ENCODE data around the gene B4GALNT2.

Gene B4GALNT2

DNA sequence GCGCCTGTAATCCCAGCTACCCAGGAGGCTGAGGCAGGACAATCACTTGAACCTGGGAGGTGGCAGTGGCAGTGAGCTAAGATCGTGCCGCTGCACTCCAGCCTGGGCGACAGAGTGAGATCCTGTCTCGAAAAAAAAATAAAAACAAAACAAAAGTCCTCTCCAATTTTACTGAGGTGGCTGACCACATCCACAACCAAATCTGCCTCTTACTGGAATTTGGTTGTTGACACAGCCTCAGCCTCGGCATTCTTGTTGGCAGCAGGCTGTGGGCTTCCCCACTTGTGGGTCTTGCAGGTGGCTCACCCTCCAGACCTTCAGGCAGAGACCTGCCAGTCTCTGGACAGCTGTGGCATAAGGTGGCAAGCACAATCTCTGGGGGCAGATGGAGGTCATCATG lies 15.6 kb downstream of the B4GALNT2 start:
- no peak for DNase-seq (ENCODE audit: low spot score)
- in situ Hi-C loops (cut with MboI; ENCODE audit: low pct_unique_long_range_greater_than_20kb, low sequenced_read_pairs, unreplicated experiment) = no loop called here
- TF ChIP-seq, protein P1, sequence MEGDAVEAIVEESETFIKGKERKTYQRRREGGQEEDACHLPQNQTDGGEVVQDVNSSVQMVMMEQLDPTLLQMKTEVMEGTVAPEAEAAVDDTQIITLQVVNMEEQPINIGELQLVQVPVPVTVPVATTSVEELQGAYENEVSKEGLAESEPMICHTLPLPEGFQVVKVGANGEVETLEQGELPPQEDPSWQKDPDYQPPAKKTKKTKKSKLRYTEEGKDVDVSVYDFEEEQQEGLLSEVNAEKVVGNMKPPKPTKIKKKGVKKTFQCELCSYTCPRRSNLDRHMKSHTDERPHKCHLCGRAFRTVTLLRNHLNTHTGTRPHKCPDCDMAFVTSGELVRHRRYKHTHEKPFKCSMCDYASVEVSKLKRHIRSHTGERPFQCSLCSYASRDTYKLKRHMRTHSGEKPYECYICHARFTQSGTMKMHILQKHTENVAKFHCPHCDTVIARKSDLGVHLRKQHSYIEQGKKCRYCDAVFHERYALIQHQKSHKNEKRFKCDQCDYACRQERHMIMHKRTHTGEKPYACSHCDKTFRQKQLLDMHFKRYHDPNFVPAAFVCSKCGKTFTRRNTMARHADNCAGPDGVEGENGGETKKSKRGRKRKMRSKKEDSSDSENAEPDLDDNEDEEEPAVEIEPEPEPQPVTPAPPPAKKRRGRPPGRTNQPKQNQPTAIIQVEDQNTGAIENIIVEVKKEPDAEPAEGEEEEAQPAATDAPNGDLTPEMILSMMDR (IDR thresholded peaks at IDR 0.05; ENCODE audit: extremely low read depth, insufficient read depth, missing control alignments) = no peak

DNA sequence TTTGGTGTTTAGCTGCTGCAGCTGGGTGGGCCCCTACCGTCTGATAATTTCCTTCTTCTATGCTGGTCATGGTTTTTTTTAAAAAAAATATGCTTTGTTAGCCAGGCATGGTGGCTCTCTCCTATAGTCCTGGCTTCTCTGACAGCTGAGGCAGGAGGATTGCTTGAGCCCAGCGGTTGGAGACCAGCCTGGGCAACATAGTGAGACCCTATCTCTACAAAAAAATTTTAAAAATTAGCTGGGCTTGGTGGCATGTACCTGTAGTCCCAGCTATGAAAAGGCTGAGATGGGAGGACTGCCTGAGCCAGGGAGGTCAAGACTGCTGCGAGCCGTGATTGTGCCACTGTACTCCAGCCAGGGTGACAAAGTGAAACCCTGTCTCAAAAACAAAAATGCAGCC lies 19.4 kb downstream of the B4GALNT2 start:
- in situ Hi-C loops (cut with MboI; ENCODE audit: low pct_unique_long_range_greater_than_20kb, low sequenced_read_pairs, unreplicated experiment) = no loop called here
- TF ChIP-seq, protein P1 (IDR thresholded peaks at IDR 0.05; ENCODE audit: extremely low read depth, insufficient read depth, missing control alignments) = no peak

DNA sequence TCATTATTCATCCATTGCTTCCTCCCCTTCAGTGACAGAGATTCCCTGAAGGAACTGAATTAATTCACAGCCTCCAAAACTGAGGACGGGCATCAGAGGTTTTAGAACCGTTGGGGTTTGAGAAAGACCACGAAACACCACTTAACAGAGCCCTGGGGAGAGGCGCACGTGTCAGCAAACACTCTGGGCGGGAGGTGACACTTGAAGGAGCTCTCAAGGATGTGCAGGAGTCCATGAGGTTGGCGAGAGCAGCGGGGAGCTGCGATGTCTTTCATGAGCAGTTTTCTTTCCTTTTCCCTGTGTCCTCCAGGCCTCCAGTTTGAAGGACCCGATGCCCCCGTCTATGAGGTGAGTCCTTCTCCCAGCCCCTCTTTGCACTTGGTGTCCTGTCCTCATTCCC lies 23.7 kb downstream of the B4GALNT2 start:
- in situ Hi-C loops (cut with MboI; ENCODE audit: low pct_unique_long_range_greater_than_20kb, low sequenced_read_pairs, unreplicated experiment) = no loop called here
- TF ChIP-seq, protein P1 (IDR thresholded peaks at IDR 0.05; ENCODE audit: extremely low read depth, insufficient read depth, missing control alignments) = no peak
- DNase-seq (ENCODE audit: low spot score) = no peak

More for the DNA sequence above, 19.4 kb downstream of the B4GALNT2 start:
- no peak for DNase-seq (ENCODE audit: low spot score)

DNA sequence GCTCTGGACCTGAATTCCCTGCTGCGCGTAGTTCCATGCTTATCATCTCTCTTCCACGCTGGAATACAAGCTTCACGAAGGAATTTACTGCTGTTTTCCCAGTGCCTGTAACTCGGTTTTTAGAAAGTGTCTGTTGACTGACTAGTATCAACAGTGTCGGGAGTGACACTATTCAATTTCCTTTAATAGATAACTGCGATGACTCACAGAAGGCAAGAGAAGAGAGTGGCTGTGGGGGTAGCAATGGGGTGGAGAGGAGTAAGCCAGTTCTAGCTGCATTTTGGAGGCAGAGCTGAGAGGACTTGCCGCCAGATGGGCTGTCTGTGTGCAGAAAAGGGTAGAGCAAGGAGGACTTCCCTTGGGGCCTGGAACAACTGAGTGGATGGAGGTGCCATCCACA lies 25.2 kb downstream of the B4GALNT2 start:
- in situ Hi-C loops (cut with MboI; ENCODE audit: low pct_unique_long_range_greater_than_20kb, low sequenced_read_pairs, unreplicated experiment) = no loop called here
- no peak for DNase-seq (ENCODE audit: low spot score)
- TF ChIP-seq, protein P1 (IDR thresholded peaks at IDR 0.05; ENCODE audit: extremely low read depth, insufficient read depth, missing control alignments) = no peak

DNA sequence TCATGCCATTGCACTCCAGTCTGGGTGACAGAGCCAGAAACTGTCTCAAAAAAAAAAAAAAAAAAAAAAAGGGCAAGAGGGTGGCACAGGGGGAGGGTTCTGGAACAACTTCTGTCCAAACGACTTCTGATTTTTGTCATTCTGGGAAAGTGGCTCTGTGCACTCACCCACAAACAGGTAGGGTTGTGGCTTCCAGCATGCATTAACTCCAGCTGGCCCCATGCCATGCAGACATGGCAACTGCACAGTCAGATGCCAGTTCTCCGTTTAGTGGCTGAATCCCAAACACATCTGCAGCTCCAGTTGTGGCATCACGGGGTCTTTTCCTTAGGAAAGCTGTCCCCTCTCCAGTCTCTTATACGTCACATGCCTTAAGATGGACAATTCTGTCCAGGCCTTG lies 30.3 kb downstream of the B4GALNT2 start:
- peak; percentile 2 for DNase-seq (ENCODE audit: low spot score)
- in situ Hi-C loops (cut with MboI; ENCODE audit: low pct_unique_long_range_greater_than_20kb, low sequenced_read_pairs, unreplicated experiment) = no loop called here
- TF ChIP-seq, protein P1 (IDR thresholded peaks at IDR 0.05; ENCODE audit: extremely low read depth, insufficient read depth, missing control alignments) = no peak

DNA sequence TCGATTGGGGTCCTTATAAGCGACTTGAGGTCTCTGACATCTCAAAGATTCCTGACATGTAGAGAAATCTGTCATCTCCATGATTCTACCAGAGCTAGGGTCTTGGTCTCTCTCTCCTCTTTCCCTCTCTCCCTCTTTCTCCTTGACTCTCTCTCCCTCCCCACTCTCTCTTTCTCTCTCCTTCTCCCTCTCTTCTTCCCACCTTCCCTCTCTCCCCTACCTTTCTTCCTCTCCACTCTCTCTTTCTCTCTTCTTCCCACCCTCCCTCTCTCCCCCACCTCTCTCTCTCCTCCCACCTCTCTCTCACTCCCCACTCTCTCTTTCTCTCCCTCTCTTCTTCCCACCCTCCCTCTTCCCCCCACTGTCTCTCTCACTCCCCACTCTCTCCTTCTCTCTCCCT lies 32.6 kb downstream of the B4GALNT2 start:
- TF ChIP-seq, protein P1 (IDR thresholded peaks at IDR 0.05; ENCODE audit: extremely low read depth, insufficient read depth, missing control alignments) = no peak
- in situ Hi-C loops (cut with MboI; ENCODE audit: low pct_unique_long_range_greater_than_20kb, low sequenced_read_pairs, unreplicated experiment) = no loop called here
- DNase-seq (ENCODE audit: low spot score) = no peak

DNA sequence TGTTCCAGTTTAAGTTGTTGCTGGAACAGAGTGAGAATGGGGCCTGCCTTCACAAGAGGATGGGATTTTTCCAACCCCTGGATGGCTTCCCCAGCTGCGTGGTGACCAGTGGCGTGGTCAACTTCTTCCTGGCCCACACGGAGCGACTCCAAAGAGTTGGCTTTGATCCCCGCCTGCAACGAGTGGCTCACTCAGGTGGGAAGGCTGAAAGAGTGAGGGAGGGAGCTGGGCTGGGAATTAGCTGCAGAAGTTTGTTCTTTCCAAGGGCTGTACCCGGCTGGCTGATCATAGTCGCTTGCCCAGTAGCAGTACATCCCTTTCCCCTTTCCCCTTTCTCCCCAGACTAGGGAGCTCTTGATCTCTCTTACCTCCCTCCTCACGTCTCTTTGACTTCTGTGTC lies 36.1 kb downstream of the B4GALNT2 start:
- in situ Hi-C loops (cut with MboI; ENCODE audit: low pct_unique_long_range_greater_than_20kb, low sequenced_read_pairs, unreplicated experiment) = no loop called here
- TF ChIP-seq, protein P1 (IDR thresholded peaks at IDR 0.05; ENCODE audit: extremely low read depth, insufficient read depth, missing control alignments) = no peak
- DNase-seq (ENCODE audit: low spot score) = no peak
